DOHH2 (cell line): ENCODE data around the gene TRMU.

Experiments used
- H3F3A ChIP-seq: fragments of 200-600 bp; sonication (generic), shearing (Covaris generic); 2 replicates; pipeline ENCODE4 v1.6.0; 2016; ENCODE audit warnings: antibody characterized with exemption, mild to moderate bottlenecking; ENCODE audit not compliant: control insufficient read depth, insufficient read depth
- H3K27ac ChIP-seq: fragments of 200-600 bp; sonication (generic); 2 replicates; pipeline ENCODE4 v1.5.1; 2014; ENCODE audit warnings: low read depth, mild to moderate bottlenecking, low read length, moderate library complexity
- H3K27me3 ChIP-seq: fragments of 200-600 bp; sonication (generic); 2 replicates; pipeline ENCODE4 v1.6.1; 2014; ENCODE audit warnings: mild to moderate bottlenecking, low read length, mixed read lengths; ENCODE audit not compliant: control insufficient read depth
- H3K36me3 ChIP-seq: fragments of 200-600 bp; sonication (generic); 2 replicates; pipeline ENCODE4 v1.6.1; 2014; ENCODE audit warnings: mild to moderate bottlenecking, low read length, moderate library complexity, mixed read lengths; ENCODE audit not compliant: control insufficient read depth
- H3K4me1 ChIP-seq: fragments of 200-600 bp; sonication (generic); 2 replicates; pipeline ENCODE4 v1.6.1; 2014; ENCODE audit warnings: mild to moderate bottlenecking, low read length, mixed read lengths; ENCODE audit not compliant: control insufficient read depth
- H3K4me2 ChIP-seq: fragments of 200-600 bp; sonication (generic); 2 replicates; pipeline ENCODE4 v1.6.0; 2014; ENCODE audit warnings: mild to moderate bottlenecking, low read length, moderate library complexity
- H3K4me3 ChIP-seq: fragments of 200-600 bp; sonication (generic); 2 replicates; pipeline ENCODE4 v1.5.1; 2014; ENCODE audit warnings: mild to moderate bottlenecking, low read length, mixed read lengths
- H3K79me2 ChIP-seq: fragments of 200-600 bp; sonication (generic); 2 replicates; pipeline ENCODE4 v1.6.1; 2014; ENCODE audit warnings: mild to moderate bottlenecking, low read length, mixed read lengths; ENCODE audit not compliant: control insufficient read depth
- H3K9me2 ChIP-seq: fragments of 200-600 bp; sonication (generic); replicated peaks from 2 replicates; pipeline ENCODE4 v1.6.1; 2014; ENCODE audit warnings: mild to moderate bottlenecking, low read length, mixed read lengths; ENCODE audit not compliant: control insufficient read depth
- H3K9me3 ChIP-seq: fragments of 200-600 bp; sonication (generic); 2 replicates; pipeline ENCODE4 v1.6.1; 2014; ENCODE audit warnings: antibody characterized with exemption, low read length, mixed read lengths; ENCODE audit not compliant: control insufficient read depth, insufficient read depth
- H4K20me1 ChIP-seq: fragments of 200-600 bp; sonication (generic); 2 replicates; pipeline ENCODE4 v1.6.0; 2014; ENCODE audit warnings: low read depth, mild to moderate bottlenecking, antibody characterized with exemption, low read length, moderate library complexity; ENCODE audit not compliant: control insufficient read depth, insufficient read depth
- CTCF ChIP-seq: fragments of 200-600 bp; sonication (generic); IDR thresholded peaks from one replicate; pipeline ENCODE4 v1.5.1; 2014; ENCODE audit warnings: antibody characterized with exemption, mild to moderate bottlenecking, low read depth, low read length; ENCODE audit not compliant: poor library complexity, severe bottlenecking
- EZH2phosphoT487 ChIP-seq: fragments of 200-600 bp; sonication (generic); IDR thresholded peaks from 2 replicates; pipeline ENCODE4 v1.6.1; 2017; ENCODE audit warnings: borderline replicate concordance, mild to moderate bottlenecking, antibody characterized with exemption, low read length, moderate library complexity, mixed read lengths

TRMU gene

GRCh38 chr22:46348099-46348695 lies 12.7 kb downstream of the TRMU start:
- H3K27me3 ChIP-seq = no peaks in the 10 kb centered on the region
- 0 out of 2 replicates have a peak, but pooled peaks cover 3% of the 10 kb centered on the region for H3K79me2 ChIP-seq
- no peak overlapping the region for H3K4me2 ChIP-seq
- no peaks in the 10 kb centered on the region for H3K4me1 ChIP-seq
- H4K20me1 ChIP-seq = 0 out of 2 replicates have a peak, but pooled peaks cover 4% of the 10 kb centered on the region
- no peaks in the 10 kb centered on the region for H3K9me2 ChIP-seq
- H3K4me3 ChIP-seq = no peak overlapping the region
- H3K36me3 ChIP-seq = peaks cover 95% of the 10 kb centered on the region
- H3K9me3 ChIP-seq = no peaks in the 10 kb centered on the region
- H3K27ac ChIP-seq = no peak overlapping the region
- no peaks in the 10 kb centered on the region for H3F3A ChIP-seq
- TF ChIP-seq EZH2phosphoT487 (no peak), CTCF (no peak)

- no peak overlapping the region for H3K27ac ChIP-seq
- no peak for TF ChIP-seq CTCF
- TF ChIP-seq EZH2phosphoT487 = no peak
- H4K20me1 ChIP-seq = 0 out of 2 replicates have a peak, but pooled peaks cover 4% of the 10 kb centered on the region
Observed at GRCh38 chr22:46349238-46349637, 13.7 kb downstream of the TRMU start.

GRCh38 chr22:46349681-46350080 lies 14.2 kb downstream of the TRMU start:
- H3K9me3 ChIP-seq = no peaks in the 10 kb centered on the region
- 0 out of 2 replicates have a peak, but pooled peaks cover 4% of the 10 kb centered on the region for H4K20me1 ChIP-seq
- peaks cover 93% of the 10 kb centered on the region for H3K36me3 ChIP-seq
- no peaks in the 10 kb centered on the region for H3K79me2 ChIP-seq
- no peaks in the 10 kb centered on the region for H3K4me1 ChIP-seq
- no peak for TF ChIP-seq CTCF
- no peak for TF ChIP-seq EZH2phosphoT487
- no peak overlapping the region for H3K4me2 ChIP-seq
- H3K27me3 ChIP-seq = no peaks in the 10 kb centered on the region
- no peaks in the 10 kb centered on the region for H3K9me2 ChIP-seq
- no peaks in the 10 kb centered on the region for H3F3A ChIP-seq
- H3K4me3 ChIP-seq = no peak overlapping the region
- H3K27ac ChIP-seq = no peak overlapping the region

More at GRCh38 chr22:46349238-46349637, 13.7 kb downstream of the TRMU start:
- Histone ChIP-seq H3K4me1 (no peaks in the 10 kb centered on the region), H3K9me3 (no peaks in the 10 kb centered on the region), H3K36me3 (peaks cover 93% of the 10 kb centered on the region), H3K79me2 (0 out of 2 replicates have a peak, but pooled peaks cover 3% of the 10 kb centered on the region), H3K4me2 (no peak overlapping the region), H3K9me2 (no peaks in the 10 kb centered on the region), H3K4me3 (no peak overlapping the region), H3K27me3 (no peaks in the 10 kb centered on the region), H3F3A (no peaks in the 10 kb centered on the region)
